SKM-1 (cell line): ENCODE results near the gene GNG7.
"Not testable (repeated sequence)": the region's sequence is repeated elsewhere in the genome, so short reads cannot be mapped to it uniquely, and the experiment has no call there.

Experiments used
- DNase-seq: peaks from one replicate; lab custom pipeline; 2025; ENCODE audit not compliant: unreplicated experiment; lab: John Stamatoyannopoulos, UW

GNG7 gene

DNA sequence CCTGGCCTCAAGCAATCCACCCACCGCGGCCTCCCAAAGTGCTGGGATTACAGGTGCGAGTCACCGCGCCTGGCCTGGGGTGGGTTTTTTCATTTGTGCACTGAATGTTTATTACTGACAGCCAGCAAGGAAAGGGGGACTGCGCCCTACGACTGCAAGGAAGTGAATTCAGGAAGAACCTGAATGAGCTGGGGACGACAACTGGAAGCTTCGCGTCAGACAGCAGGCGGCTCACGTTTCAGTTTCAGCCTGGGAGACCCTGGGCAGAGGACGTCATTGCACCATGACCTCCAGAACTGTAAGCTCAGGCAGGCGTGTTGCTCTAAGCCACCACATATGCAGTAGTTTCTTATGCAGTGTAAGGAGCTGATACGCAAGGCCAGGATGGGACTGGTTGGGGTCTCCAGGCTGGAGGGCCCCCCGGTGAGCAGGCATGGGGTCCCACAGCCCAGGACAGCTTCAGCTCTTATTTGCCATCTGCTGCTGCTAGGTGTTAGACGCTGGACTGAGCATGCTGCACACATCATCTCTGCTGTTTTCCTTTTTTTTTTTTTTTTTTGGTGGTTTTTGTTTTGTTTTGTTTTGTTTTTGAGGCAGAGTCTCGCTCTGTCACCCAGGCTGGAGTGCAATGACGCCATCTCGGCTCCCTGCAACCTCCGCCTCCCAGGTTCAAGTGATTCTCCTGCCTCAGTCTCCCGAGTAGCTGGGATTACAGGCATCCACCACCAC is 160.0 kb downstream of the GNG7 start:
- DNase-seq, result no peak

DNA sequence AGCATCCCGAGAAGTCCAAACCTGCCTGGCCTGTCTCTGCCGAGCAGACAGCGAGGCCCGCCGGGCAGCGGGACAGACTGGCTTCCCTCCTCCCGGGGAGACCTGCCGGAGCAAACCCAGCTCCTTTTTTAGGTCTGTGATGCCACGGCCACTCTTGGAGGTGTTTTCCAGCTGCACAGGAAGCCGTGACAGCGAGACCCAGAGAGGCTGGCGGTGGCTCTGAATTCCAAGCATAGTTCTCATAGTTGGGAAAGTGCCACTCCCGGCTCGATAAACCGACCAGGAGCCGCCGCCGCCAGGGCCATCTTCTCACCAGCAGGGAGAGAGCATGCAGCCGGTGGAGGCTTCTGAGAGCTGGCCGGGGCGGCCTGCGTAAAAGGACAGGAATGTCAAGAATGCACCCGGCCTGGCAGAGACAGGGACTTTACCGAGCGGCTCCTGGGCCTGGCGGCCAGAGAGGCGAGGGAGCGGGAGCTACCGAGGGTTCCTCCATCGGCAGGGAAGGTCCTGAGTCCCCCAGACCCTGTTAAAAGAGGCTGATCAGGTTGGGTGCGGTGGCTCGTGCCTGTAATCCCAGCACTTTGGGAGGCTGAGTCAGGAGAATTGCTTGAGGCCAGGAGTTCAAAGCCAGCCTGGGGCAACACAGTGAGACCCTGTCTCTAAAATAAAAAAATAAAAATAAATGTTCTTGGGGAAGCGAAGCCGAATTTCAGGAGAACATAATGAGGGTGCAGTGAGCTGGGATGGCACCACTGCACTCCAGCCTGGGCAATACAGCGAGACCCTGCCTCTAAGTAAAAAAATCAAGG is 161.6 kb downstream of the GNG7 start:
- no peak for DNase-seq

- no peak for DNase-seq
Observed at GRCh38 chr19:2540251-2540645, 162.2 kb downstream of the GNG7 start.

DNA sequence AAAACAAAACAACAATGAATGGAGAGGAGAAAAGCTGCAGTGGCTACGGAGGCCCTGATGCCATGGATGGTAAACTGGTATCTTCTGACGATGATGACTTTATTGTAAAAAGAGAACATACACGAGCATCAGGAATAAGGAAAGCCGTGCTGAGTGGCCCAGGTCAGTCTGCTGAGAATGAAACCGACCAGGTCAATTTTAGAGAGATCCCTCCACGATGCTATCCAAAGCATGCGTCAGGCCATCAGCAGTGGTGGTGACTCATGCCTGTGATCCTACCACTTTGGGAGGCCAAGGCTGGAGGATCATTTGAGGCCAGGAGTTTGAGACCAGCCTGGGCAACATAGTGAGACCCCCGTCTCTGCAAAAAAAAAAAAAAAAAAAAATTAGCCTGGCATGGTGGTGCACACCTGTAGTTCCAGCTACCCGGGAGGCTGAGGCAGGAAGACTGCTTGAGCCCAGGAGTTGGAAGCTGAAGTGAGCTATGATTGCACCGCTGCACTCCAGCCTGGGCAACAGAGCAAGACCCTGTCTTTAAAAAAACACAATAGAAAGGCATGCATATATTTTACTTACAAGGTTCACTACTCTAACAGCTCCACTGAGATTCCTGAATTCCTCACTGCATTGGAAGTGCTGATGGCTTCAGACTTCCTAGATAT is 164.3 kb downstream of the GNG7 start:
- no peak for DNase-seq

DNA sequence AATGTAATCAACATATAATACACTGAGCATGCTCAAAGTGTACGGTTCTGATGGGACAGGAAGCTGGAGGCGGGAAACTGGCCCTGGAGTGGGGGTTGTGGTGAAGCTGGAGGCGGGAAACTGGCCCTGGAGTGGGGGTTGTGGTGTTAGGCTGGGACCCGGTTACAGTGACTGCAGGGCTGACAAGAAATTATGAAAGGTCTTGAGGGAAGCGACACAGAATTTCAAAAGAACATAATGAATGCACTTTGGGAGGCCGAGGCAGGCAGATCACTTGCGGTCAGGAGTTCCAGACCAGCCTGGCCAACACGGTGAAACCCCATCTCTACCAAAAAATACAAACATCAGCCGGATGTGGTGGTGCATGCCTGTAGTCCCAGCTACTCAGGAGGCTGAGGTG is 164.9 kb downstream of the GNG7 start:
- not testable (repeated sequence) for DNase-seq

DNA sequence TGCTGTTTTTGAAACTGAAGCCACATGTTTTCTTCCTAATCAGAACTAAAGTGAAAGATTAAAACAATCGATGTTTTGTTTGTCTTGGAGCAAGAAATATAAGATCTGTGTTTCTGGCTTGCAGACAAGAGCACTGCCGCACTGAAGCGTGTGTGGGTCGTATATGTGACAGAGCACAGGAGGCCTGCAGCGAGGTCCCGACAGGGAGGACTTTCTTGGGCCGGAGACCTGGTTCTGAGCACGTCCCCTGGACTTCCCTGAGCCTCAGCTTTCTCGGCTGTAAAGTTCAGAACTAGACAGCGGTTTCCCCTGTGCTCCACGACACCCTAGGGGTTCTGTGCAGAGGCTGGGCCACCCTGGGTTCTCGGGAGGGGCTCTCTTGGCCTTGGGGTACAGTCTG is 166.0 kb downstream of the GNG7 start:
- DNase-seq, result no peak

GRCh38 chr19:2534423-2535013 is 168.0 kb downstream of the GNG7 start:
- DNase-seq, result no peak

- no peak for DNase-seq
Observed at GRCh38 chr19:2533686-2534422, 168.6 kb downstream of the GNG7 start.

- no peak for DNase-seq
Observed at GRCh38 chr19:2533072-2533425, 169.4 kb downstream of the GNG7 start.

- no peak for DNase-seq
Observed at GRCh38 chr19:2532252-2533071, 170.0 kb downstream of the GNG7 start.

DNA sequence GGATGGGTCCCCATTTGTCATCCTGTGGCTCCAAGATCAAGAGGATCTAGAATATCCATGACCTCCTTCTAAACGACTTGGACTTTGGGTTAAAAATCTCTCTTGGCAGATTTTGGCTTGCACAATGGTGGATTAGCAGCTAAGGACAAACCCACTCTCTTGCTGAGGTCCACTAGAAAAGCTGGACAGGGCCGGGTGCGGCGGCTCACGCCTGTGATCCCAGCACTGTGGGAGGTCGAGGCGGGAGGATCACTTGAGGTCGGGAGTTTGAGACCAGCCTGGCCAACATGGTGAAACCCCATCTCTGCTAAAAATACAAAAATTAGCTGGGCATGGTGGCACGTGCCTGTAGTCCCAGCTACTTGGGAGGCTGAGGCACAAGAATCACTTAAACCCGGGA is 172.6 kb downstream of the GNG7 start:
- not testable (repeated sequence) for DNase-seq

DNA sequence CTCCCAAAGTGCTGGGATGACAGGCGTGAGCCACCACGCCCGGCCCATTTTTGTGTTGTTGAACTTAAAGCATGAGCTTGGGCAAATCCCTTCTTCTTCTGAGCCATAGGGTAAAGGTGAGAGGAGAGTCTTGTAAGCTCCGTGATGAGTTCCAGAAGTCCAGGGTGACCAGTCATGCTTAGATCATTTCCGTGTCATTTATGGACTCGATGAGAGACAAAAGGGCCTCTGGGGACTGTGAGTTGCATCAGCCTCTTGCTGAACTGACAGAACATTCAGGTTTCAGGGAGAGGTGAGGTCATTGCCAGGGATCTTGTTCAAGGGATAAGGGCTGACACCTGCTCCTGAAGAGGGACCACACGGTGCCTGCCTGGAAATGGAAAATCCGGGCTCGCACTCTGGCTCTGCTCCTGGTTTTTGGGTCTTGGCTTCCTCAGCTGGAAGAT is 173.0 kb downstream of the GNG7 start:
- DNase-seq, result peak; percentile 32

DNA sequence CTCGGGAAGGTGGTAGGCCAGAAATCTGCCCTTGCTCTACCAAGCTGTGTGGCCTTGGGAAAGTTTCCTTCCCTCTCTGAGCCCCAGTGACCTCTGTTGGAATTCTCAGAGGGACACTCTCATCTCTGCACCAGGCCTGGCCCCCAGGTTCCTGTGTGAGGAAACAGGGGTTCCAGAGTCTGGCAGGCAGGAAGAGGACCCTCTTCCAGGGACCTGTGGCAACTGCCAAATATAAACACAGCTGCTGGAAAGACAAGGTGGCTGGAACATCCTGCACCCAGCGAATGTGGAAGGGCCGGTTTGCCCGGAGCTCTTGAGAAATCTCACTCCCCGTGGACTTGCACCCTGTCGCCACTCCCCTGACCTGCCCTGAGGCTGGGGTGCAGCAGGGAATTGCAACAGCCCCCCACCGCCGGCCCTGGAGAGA is 173.8 kb downstream of the GNG7 start:
- no peak for DNase-seq

DNA sequence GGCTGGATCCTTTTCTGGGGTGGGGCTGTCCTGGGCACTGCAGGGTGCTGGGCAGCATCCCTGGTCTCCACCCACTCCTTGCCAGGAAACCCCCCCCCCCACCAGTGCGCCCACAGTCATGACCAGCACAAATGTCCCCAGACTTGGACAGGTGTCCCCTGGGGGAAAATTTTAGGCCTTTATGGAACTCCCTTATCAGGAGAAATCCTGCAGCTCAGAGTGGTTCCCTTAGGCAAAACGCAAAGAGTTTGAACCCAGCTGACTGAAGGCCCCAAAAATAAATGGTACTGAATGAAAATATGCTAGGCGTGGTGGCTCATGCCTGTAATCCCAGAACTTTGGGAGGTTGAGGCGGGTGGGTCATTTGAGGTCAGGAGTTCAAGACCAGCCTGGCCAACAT is 174.8 kb downstream of the GNG7 start:
- DNase-seq, result no peak

DNA sequence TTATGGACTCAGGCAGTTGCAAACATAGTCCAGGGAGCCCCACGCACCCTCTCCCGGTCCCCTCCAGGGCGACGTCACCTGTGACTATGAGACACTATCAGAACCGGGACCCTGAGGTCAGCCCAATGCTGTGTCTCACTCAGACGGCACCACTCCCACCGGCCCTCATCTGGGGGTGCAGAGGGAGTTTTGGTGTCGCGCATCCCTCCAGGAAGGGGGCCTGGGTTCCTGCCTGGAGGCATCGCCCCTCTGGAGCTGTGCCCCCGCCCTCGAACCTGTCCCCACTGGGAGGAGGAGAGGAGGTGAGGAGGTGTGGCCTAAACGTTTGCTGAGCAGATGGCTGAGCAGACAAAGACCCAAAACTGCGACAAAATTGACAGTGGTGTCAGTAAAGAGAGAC is 175.3 kb downstream of the GNG7 start:
- DNase-seq, result no peak

DNA sequence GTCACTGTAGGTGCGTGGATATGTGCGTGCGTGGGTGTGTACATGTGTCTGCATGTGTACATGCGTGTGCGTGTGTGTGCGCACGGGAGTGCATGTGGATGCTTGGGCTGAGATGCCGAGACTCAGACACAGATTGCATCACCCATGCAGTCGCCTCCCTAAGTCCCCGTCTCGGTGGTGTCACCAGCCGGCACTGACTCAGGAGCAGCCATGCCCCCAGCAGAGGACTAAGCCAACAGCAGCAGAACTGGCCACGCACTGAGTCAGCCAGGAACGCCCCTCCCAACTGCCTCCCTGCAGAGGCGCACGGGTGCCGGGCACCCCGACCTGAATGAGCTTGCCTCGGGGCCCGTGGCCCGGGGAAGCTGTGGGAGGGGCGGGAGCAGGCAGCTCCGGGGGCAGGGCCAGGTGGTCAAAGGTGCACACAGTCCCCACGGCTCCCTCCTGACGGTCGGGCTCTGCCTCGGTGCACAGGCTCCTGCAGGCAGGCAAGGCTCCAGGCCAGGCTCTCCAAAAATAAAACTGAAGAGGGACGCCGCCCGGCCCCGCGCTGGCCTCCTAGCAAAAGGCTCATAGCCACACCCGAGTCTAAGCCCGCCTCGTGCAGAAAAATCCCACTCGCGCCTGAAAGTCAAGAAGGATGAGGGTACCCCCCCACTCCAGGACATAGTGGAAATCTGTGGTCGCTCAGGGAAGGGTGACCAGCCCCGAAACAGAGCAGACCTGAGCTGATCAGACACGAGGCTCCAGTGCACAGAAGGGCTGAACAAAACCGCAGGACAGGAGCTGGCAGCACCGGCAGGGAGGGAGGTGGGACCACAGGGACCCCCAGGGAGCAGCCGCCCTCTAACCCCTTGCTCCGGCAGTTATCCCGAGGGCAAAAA is 177.4 kb downstream of the GNG7 start:
- no peak for DNase-seq

DNA sequence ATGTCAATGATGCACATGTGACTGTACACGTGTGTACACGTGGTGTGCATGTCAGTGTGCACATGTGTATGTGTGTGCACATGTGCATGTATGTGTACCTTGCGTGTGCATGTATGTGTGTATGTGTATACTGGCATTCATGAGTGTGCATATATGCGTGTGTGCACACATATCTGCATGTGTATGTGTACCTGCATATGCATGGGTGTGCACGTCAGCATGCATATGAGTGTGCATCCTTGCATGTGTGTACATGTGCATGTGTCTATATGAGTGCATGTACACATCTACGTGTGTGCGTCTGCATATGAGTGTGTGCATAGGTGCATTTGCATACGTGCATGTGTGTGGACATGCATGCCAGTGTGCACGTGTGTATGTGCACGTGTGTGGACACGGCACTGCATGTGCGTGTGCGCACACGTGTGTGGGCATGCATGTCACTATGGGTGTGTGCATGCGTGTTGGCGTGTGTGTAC is 178.1 kb downstream of the GNG7 start:
- DNase-seq, result no peak

GRCh38 chr19:2523630-2524311 is 178.7 kb downstream of the GNG7 start:
- DNase-seq, result no peak
